ENCODE measurements around the gene COBL.

The COBL gene

DNA sequence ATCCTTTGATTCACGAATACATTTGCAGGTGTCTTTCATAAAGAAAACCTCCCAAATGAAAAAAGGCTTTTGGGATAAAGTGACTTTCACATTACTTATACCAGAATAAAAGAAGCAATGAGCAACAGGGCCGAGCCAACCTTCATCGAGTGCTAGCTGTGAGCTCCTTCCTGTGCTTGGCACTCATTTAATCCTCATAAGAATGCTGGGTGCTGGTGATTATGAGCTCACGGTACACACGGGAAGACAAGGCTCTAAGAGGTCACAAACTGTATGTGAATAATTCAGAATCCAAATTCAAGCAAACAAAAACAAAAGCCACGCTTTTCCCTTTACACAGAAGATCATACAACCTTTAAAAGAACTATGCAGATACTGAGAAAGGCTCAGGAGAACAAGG is 156.2 kb downstream of the COBL start:
- no peak for FAIRE-seq
- DNase-seq (ENCODE audit: insufficient read length, low spot score): no peak

DNA sequence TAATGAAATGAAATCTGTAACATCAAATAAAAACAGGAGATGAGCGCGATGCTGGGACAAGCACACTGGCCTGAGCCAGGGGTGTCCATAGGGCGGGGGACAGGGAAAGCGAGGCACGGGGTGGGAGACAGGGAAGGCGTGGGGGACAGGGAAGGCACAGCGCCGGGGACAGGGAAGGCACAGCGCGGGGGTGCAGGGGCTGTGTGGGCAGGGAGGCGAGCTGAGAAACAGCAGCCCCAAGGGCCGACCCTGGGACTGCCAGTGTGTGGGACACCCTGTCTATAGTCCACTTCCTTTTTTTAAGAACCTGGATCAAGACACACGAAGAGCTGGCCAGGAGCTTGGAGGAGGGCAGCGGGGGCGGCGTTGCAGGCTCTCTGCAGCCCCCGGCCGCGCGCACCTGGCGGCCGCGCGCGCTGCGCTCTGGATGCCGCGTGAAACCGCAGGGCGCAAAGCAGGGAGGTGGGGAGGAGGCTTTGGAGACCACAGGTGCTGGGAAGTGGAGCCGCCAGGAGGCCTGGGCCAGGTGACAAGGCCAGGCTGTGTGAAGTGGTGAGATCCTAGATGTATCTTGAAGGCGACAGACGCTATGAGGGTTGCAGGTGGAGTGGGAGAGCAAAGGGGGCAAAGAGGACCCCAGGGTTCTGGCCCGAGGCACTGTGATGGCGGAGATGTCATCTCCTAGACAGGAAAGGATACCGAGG is 157.7 kb downstream of the COBL start:
- DNase-seq (ENCODE audit: insufficient read length, low spot score): no peak
- no peak for FAIRE-seq

GRCh38 chr7:51158211-51158610 is 158.4 kb downstream of the COBL start:
- no peak for DNase-seq (ENCODE audit: insufficient read length, low spot score)
- no peak for FAIRE-seq

DNA sequence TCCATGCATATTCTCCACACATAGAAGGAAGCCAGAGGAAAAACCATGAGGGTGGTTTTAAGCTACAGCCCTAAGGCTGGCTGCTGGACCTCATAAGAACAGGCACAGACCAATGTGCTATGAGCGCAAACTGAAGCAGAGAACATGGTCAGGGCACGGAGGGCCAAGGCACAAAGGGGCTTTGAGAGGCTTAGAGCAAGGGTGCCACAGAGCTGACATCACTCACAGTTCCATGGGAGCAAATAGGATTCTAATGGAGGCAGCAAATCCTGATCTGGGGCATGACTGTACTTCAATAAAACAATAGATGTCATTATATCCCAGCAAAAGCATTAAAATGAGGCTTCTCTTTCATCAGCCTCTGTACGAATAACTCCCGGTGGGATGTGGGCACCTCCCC is 162.4 kb downstream of the COBL start:
- DNase-seq (ENCODE audit: insufficient read length, low spot score): no peak
- FAIRE-seq: no peak

DNA sequence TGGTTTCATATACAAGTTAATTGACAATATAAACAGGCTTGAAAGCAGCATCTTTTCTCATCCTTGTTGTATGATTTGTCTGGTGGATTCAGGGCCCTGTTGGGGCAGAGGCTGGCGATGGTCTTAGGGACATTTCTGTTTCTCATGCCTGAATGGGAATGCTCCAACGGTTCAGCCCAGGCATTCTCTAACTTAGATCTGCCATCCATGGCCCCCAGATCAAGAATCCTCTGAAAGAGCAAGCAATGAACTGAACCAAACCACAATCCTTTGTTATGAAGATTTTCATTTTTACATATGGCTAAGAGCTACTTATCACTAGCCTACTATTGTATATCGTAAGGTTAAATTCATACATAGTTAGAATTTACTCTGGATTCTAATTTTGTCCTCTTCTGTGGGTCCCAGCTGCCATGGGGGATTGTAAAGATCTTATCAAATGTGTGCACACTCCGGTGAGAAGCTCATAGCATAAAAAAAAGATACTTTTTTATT is 163.9 kb downstream of the COBL start:
- FAIRE-seq (no peak), DNase-seq (ENCODE audit: insufficient read length, low spot score) (no peak)

GRCh38 chr7:51151455-51151854 is 165.2 kb downstream of the COBL start:
- FAIRE-seq (no peak), DNase-seq (ENCODE audit: insufficient read length, low spot score) (no peak)

- FAIRE-seq: no peak
Measured at GRCh38 chr7:51150193-51150592, 166.4 kb downstream of the COBL start.

DNA sequence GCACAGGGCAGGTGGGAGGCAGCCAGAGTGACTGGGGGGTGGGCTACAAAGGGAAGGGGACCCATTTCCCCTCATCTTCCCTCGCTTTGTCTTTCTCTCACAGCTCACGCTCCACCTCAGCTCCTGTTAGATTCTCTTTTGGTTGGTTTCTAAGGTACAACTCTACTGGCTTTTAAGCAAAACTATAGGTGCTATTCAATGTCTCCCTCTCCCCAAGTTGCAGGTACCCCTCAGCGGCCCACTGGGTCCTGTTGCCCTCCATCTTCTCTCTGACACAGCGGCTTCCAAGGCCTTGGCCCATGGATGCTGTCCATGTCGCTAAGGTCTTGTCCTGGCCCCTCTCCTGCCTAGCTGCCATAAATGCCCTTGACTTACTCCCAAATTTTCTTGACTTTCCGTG is 168.4 kb downstream of the COBL start:
- no peak for FAIRE-seq
- DNase-seq (ENCODE audit: insufficient read length, low spot score): no peak

More at GRCh38 chr7:51150193-51150592, 166.4 kb downstream of the COBL start:
- no peak for DNase-seq (ENCODE audit: insufficient read length, low spot score)

- no peak for FAIRE-seq
Measured at GRCh38 chr7:51146816-51147586, 169.6 kb downstream of the COBL start.

GRCh38 chr7:51144178-51144577 is 172.4 kb downstream of the COBL start:
- FAIRE-seq: no peak

More at GRCh38 chr7:51146816-51147586, 169.6 kb downstream of the COBL start:
- no peak for DNase-seq (ENCODE audit: insufficient read length, low spot score)

DNA sequence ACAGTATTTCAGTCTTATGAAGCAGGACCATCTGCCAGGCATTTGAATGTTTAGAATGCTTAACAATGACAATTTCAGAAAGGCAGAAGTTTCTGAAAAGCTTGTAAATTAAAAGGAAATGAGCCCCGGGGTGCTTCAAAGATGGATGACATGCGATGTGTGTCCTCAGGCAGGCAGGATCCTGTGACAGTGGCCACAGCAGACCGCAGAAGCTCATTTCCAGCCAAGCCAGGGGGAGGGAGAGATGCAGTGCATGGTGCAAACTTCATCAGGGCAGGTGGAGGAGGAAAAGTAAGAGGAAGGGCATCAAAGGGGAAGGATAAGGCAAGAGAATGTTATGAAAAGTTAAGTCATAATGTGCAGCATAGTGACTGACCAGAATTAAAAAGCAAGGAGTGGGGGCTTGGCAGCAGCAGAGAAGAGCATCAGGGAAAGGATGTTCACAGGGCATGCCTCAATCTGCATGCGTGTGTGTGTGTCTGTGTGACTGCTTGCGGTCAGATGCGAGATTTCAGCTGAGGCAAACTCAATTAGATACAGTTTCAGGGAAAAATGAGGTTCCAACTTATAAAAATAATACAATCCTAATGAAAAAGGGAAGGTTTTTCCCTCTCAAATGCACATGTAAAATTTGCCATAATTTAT is 173.7 kb downstream of the COBL start:
- no peak for DNase-seq (ENCODE audit: insufficient read length, low spot score)
- no peak for FAIRE-seq

More at GRCh38 chr7:51144178-51144577, 172.4 kb downstream of the COBL start:
- DNase-seq (ENCODE audit: insufficient read length, low spot score): no peak

DNA sequence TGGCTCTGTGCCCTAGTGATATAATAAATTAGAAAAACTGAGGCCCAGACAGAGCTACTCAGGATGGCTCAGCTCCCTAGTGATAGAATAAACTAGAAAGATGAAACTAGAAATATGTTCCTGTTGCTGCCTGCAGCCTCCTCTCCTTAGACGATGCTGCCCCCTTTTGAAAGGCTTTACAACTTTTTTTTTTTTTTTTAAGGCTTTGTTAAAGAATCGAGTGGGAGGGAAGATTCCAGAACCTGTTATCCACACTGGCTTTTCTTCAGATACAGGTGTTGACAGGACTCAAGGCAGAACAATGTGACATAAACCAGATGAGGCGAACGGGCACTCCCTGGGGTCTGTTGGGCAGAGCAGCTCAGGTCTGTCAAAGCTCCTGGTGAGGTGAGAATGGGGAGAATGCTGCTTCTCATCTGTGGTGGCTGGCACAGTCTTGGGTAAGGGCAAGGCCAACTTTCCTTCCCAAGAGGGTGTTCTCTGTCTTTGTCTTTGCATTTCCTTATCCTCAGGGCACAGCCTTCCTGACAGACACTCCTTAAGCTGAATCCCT is 175.1 kb downstream of the COBL start:
- DNase-seq (ENCODE audit: insufficient read length, low spot score): no peak
- no peak for FAIRE-seq

DNA sequence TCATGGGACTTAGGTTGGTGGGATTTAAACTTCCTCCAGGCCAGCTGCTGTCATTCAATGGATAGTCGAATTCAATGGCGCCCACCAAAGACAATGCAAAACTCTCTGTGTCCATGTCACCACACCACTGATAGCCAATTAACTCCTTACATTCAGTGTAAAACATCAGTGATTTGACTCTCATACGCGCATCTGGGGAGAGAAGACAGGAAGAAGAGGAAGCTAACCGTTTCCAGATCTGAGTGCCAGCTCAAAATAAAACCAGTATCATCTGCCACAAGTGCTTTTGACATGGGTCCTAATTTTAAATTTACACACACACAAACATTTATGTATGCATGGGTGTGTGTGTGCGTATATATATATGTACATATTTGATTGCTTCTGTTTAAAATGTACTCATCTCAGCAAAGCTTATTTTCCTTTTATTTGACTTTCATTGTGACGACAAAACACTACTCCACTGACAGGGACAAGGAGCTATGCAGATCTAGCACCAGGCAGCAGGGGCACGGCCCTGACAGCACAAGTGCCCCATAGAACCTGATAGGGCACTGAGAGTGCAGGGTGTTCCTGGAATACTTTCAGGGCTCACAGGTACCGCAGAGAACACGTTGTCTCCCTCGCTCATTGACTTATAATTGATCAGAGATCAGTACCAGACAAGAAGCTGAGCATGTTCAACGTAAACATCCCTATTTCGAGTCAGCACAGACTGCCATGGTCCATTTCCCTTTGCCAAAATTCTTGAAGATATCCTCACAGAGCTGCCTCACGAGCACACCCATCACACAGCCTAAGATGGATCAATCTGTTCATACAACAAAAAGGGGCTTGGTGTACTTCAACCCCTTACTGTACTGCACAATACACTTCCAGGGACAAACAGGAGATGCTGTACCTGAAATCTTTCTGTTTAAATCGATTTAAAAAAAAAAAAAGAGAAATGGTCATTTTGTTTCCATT is 176.1 kb downstream of the COBL start:
- no peak for FAIRE-seq
- DNase-seq (ENCODE audit: insufficient read length, low spot score): no peak

DNA sequence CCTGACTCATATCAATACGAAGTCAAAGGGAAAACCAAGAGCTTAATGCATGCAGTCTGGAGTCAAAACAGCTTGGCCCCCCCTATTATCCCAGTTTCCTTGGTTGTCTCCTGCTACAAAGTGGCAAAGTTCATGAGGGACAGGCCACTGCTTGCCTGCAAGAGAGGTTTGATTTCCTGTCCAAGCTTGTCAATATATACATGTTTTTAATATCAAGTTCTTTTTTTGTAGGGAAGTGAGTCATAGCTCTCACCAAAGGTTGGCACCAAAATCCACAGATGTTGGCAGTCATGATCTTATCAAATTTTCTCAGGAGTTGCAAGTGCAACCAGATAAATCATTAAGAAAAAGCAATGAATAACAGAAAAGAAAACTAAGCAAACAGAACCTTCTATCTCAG is 176.8 kb downstream of the COBL start:
- no peak for DNase-seq (ENCODE audit: insufficient read length, low spot score)
- no peak for FAIRE-seq

DNA sequence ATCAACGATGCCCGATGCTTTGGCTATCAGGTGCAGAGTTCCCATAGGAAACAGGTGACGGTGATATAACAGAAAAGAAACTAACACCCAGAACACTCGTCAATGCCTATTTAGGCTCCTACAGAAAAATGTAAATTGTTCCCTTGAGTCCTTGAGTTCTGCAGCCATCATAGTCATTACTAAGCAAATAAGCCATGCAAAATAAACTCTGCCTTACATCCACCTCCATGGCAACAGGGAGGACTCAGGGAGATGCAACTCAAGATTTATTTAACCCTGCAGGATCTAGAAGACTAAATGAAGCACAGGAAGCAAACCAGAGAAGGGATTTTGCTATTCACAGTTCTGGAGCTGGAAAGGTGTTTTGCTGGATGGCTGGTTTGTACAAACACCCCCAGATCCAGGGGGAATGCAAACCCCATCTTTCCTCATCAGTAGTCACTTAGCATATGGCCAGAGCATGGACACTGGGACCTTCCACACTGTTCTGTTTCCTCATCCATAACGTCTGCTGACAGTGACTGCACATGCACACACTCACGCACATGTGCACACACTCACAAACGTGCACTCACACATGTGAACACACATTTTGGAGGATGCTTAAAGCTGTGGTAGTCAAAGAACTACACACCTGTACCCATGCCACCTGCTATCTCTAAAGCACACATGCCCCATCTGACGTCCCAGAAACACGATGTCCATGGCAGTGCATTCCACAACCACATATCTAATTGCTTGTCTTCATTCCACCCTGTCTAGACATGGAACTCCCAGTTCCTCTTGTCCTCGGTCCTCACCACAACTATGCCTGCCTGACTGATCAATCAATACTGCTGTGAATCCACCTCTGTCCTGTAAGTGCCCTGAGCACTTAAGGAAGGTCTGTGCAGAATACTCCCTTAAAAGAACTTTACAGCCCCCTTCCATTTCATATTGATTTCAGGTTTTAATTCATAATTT is 178.2 kb downstream of the COBL start:
- FAIRE-seq (no peak), DNase-seq (ENCODE audit: insufficient read length, low spot score) (no peak)

DNA sequence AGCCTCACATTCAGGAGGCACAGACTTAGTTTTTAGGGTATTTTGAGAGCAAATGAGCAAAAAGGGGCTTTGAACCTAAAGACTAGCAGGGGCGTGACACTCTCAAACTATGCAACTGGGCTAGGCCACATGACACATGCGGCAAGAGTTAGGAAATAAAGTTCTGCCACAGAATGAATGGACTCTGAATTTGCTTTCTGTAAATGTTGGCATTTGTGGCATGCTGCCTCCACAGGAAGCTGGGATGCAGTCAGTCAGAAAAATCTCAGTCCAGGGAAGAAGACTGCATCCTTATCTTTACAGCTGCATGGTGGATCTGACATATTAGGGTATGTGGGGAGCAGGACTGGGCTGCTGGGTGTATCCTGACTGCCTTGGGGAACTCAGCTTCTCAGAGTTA is 181.0 kb downstream of the COBL start:
- DNase-seq (ENCODE audit: insufficient read length, low spot score): no peak
- no peak for FAIRE-seq

DNA sequence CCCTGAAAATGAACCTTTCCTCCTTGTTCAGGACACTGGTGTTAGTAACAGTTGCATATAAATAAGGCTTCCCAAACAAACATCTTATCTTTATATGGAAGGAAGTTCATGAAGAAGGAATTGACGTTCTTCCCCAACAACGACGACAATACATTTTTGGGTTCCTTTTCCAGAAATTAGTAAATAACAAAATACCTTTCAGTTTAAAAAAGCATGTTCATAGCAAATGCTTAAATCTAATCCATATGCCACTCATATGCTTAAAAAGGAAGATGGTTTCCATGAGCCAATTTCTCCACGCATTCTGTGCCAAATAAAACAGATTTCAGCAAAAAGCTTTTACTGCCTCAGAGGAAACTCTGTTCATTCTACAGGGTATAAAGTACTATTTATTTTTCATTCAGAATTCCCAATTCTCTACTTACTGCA is 182.6 kb downstream of the COBL start:
- FAIRE-seq: no peak
- DNase-seq (ENCODE audit: insufficient read length, low spot score): no peak

GRCh38 chr7:51132661-51133060 is 183.9 kb downstream of the COBL start:
- no peak for DNase-seq (ENCODE audit: insufficient read length, low spot score)
- FAIRE-seq: no peak

Data from HTR-8/SVneo (cell line).